Fibroblast of lung (primary cell): ENCODE measurements around the gene CLDN14. TPM values are rescaled to one million over a fixed set of nuclear protein-coding genes. Genes with fewer than 3 reads are reported as not detected.

ENCODE experiments used
- DNase-seq, 2 donors: peaks; one replicate each; pipeline versions ENCODE4 v3.0.0 to v3.0.0-alpha.2; 2010; ENCODE audit warnings: low read depth in 2 of 2
- H2AFZ ChIP-seq: 2 replicates; pipeline ENCODE4 v1.5.1; 2012; ENCODE audit warnings: low read length, control low read depth, inconsistent platforms
- H3K27ac ChIP-seq: 2 replicates; pipeline ENCODE4 v1.5.1; 2011; ENCODE audit warnings: low read length, control low read depth; ENCODE audit not compliant: insufficient read depth
- H3K27me3 ChIP-seq: 2 replicates; pipeline ENCODE4 v1.5.1; 2011; ENCODE audit warnings: mild to moderate bottlenecking, low read length; ENCODE audit not compliant: control insufficient read depth, insufficient read depth
- H3K36me3 ChIP-seq: 2 replicates; pipeline ENCODE4 v1.5.1; 2011; ENCODE audit warnings: low read length; ENCODE audit not compliant: control insufficient read depth, insufficient read depth
- H3K4me1 ChIP-seq: 2 replicates; pipeline ENCODE4 v1.5.1; 2011; ENCODE audit warnings: low read length; ENCODE audit not compliant: control insufficient read depth, insufficient read depth; ENCODE audit errors: extremely low read depth
- H3K4me2 ChIP-seq: 2 replicates; pipeline ENCODE4 v1.5.1; 2011; ENCODE audit warnings: low read length, control low read depth; ENCODE audit not compliant: insufficient read depth; ENCODE audit errors: extremely low read depth
- H3K4me3 ChIP-seq, 4 experiments: fragments of 200-600 bp in 1 of 4; sonication (generic) in 1 of 4; replicated peaks in 1 of 4; 2 replicates each; pipeline ENCODE4 v1.5.1; 2011 to 2016; ENCODE audit warnings: low read length in 4 of 4, low read depth in 3 of 4, mild to moderate bottlenecking in 3 of 4, control low read depth in 2 of 4, inconsistent platforms in 1 of 4, mixed read lengths in 1 of 4; ENCODE audit not compliant: insufficient read depth in 1 of 4; ENCODE audit errors: control extremely low read depth in 1 of 4
- H3K79me2 ChIP-seq: 2 replicates; pipeline ENCODE4 v1.5.1; 2012; ENCODE audit warnings: mild to moderate bottlenecking, low read length, inconsistent platforms; ENCODE audit not compliant: control insufficient read depth, insufficient read depth
- H3K9ac ChIP-seq: 2 replicates; pipeline ENCODE4 v1.5.1; 2011; ENCODE audit warnings: mild to moderate bottlenecking, low read length, control low read depth; ENCODE audit not compliant: insufficient read depth
- H3K9me3 ChIP-seq: 2 replicates; pipeline ENCODE4 v1.5.1; 2012; ENCODE audit warnings: low read depth, low read length; ENCODE audit not compliant: control insufficient read depth, insufficient read depth
- H4K20me1 ChIP-seq: 2 replicates; pipeline ENCODE4 v1.5.1; 2011; ENCODE audit warnings: low read length; ENCODE audit not compliant: control insufficient read depth, insufficient read depth; ENCODE audit errors: extremely low read depth
- CTCF ChIP-seq, 2 donors: IDR thresholded peaks in 1 of 2; conservative IDR thresholded peaks in 1 of 2; 1 replicate in 1 of 2; 2 replicates in 1 of 2; pipeline ENCODE4 v1.5.1; 2011 to 2012; ENCODE audit warnings: low read length in 2 of 2, control low read depth in 1 of 2, inconsistent platforms in 1 of 2, low read depth in 1 of 2, mild to moderate bottlenecking in 1 of 2
- EZH2 ChIP-seq: IDR thresholded peaks from 2 replicates; pipeline ENCODE4 v1.5.1; 2012; ENCODE audit warnings: low read length, control low read depth, mild to moderate bottlenecking; ENCODE audit errors: missing control alignments
- polyA plus RNA-seq, 2 donors: library from polyadenylated mRNA; depleted of rRNA in 1 of 2; stranded (reverse) in 1 of 2; unstranded in 1 of 2; fragments of >200 nt; gene quantifications; 2 replicates each; pipeline ENCODE4 v1.2.1, GENCODE V29; 2011 to 2012; ENCODE audit warnings: missing spikeins in 1 of 2
- total RNA-seq: library from RNA; depleted of rRNA; stranded (reverse); fragments of >200 nt; gene quantifications from 2 replicates; pipeline ENCODE4 v1.2.1, GENCODE V29; 2014

Gene CLDN14
- total and polyA plus RNA-seq, 2 donors (not counting 1 experiment from before 2014, with no cell fraction given) = not detected

DNA sequence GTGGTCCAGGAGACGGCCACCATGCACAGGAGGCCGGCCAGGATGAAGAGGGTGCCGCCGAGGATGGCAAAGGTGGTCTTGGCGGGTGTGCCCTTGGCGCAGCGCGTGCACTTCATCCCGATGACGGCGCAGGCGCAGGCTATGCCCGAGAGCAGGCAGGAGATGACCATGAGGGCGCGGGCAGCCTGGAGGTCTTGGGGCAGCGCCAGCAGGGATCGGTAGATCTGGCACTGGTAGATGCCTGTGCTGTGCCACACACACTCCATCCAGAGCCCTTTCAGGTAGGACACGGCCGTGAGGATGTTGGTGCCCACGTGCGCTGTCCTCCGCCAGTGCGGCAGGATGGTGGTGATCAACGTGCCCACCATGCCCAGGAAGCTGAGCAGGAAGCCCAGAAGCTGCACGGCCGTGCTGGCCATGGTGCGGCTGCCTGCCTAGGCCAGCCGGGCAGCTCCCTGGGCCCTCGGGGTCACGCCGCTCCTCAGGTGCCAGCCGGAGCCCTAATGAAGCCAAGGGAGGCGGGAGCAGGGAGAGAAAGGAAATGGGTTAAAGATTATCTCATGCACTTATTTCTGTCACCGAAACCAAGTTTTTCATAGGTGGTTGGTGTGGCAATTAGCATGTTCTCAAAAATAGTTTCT, 18.5 kb downstream of the CLDN14 start:
- no peaks in the 10 kb centered on the region for H3K79me2 ChIP-seq
- TF ChIP-seq EZH2 (no peak), CTCF (conservative IDR thresholded peaks at IDR 0.05 in 1 of 2, IDR thresholded peaks at IDR 0.05 in 1 of 2; ENCODE audit: low read depth in 1 of 2, low read length in 2 of 2) (no peak)

DNA sequence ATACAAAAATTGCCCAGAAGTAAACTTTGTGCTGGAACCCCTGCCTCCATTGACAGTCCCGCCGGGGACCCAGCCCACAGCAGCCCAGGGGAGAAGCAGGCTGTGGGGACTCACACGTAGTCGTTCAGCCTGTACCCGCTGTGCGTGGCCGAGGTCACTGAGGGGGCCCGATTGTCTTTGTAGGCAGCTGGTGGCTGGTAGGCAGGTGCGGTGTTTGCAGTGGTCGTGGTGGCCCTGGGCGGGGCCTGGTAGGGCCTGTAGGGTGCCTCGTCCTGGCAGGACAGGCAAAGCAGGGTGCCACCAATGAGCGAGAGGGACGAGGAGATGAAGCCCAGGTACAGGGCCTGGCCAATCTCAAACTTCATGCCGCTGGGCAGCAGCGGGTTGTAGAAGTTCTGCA, 19.1 kb downstream of the CLDN14 start:
- no peak overlapping the region for H3K27ac ChIP-seq
- no peak overlapping the region for H3K9ac ChIP-seq
- no peaks in the 10 kb centered on the region for H3K36me3 ChIP-seq
- no peaks in the 10 kb centered on the region for H3K9me3 ChIP-seq
- no peak overlapping the region for H3K4me2 ChIP-seq
- H3K4me3 ChIP-seq = no peak overlapping the region
- H3K27me3 ChIP-seq = no peaks in the 10 kb centered on the region
- no peak for TF ChIP-seq CTCF (conservative IDR thresholded peaks at IDR 0.05 in 1 of 2, IDR thresholded peaks at IDR 0.05 in 1 of 2; ENCODE audit: low read depth in 1 of 2, low read length in 2 of 2)
- no peak for TF ChIP-seq EZH2
- H4K20me1 ChIP-seq = no peaks in the 10 kb centered on the region
- no peak overlapping the region for H2AFZ ChIP-seq
- DNase-seq = no peak
- no peaks in the 10 kb centered on the region for H3K4me1 ChIP-seq
- H3K79me2 ChIP-seq = no peaks in the 10 kb centered on the region

More for the DNA sequence above, 18.5 kb downstream of the CLDN14 start:
- H3K27me3 ChIP-seq = no peaks in the 10 kb centered on the region
- no peaks in the 10 kb centered on the region for H4K20me1 ChIP-seq
- H3K36me3 ChIP-seq = no peaks in the 10 kb centered on the region
- no peak overlapping the region for H3K4me2 ChIP-seq
- H3K4me1 ChIP-seq = no peaks in the 10 kb centered on the region
- H3K9ac ChIP-seq = no peak overlapping the region
- no peak overlapping the region for H3K4me3 ChIP-seq
- no peaks in the 10 kb centered on the region for H3K9me3 ChIP-seq
- no peak for DNase-seq
- no peak overlapping the region for H3K27ac ChIP-seq
- H2AFZ ChIP-seq = no peak overlapping the region

DNA sequence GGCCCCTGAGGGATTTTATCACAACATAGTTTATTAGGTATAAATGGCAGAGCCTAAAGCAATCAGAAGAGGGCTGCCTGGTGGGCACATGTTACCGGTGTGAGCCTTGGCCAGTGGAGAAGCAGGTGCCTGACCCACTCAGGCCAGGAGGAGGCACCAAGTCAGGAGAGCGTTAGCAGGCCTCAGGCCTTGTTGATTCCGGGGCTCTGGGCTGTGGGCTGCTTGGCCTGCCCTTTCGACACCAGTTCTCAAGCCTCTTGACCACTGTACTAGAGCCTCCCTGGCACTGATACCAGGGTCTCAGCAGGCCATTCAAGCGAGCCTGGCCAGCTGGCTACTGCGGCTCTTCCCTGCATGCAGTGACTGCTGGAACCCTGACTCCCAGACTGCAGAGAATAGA, 20.8 kb downstream of the CLDN14 start:
- Histone ChIP-seq H3K9me3 (no peaks in the 10 kb centered on the region), H4K20me1 (no peaks in the 10 kb centered on the region), H3K36me3 (no peaks in the 10 kb centered on the region), H2AFZ (no peak overlapping the region), H3K9ac (no peak overlapping the region), H3K27me3 (no peaks in the 10 kb centered on the region), H3K4me2 (no peak overlapping the region), H3K79me2 (no peaks in the 10 kb centered on the region), H3K4me3 (no peak overlapping the region), H3K27ac (no peak overlapping the region), H3K4me1 (no peaks in the 10 kb centered on the region)
- DNase-seq = no peak
- TF ChIP-seq CTCF (conservative IDR thresholded peaks at IDR 0.05 in 1 of 2, IDR thresholded peaks at IDR 0.05 in 1 of 2; ENCODE audit: low read depth in 1 of 2, low read length in 2 of 2) (no peak), EZH2 (no peak)
